ENCODE data around the gene LSS. TPM values are rescaled to one million over a fixed set of nuclear protein-coding genes. Genes with fewer than 3 reads are reported as not detected.
"Not testable (repeated sequence)": the region's sequence is repeated elsewhere in the genome, so short reads cannot be mapped to it uniquely, and the experiment has no call there.

LSS gene
- total and polyA plus RNA-seq, 7 donors = 17.4 to 78.6 (median 51.7) TPM

- Histone ChIP-seq H3K27me3 (no peaks in the 10 kb centered on the region), H3K4me1 (peaks cover 0 to 10% (median 6%) of the 10 kb centered on the region in 4 donors), H3K27ac (no peak overlapping the region), H3K9me3 (no peaks in the 10 kb centered on the region), H3K4me3 (no peak overlapping the region), H3K36me3 (no peaks in the 10 kb centered on the region)
- intact Hi-C loops (cut with DNase I) = loop anchor here (5.0 kb wide), 3 partner anchors 39 to 144 kb away; partner anchors contain the start of genes LSS, MCM3AP, SPATC1L and YBEY
- 79 to 85% methylated on average over 21 of the region's 21 CpGs for WGBS, 2 donors
- peak; percentile 59 for DNase-seq
- TF ChIP-seq EP300 (IDR thresholded peaks at IDR 0.05) (no peak), POLR2A (IDR thresholded peaks at IDR 0.05) (no peak), POLR2AphosphoS5 (IDR thresholded peaks at IDR 0.05) (no peak)
- TF ChIP-seq, protein P1, sequence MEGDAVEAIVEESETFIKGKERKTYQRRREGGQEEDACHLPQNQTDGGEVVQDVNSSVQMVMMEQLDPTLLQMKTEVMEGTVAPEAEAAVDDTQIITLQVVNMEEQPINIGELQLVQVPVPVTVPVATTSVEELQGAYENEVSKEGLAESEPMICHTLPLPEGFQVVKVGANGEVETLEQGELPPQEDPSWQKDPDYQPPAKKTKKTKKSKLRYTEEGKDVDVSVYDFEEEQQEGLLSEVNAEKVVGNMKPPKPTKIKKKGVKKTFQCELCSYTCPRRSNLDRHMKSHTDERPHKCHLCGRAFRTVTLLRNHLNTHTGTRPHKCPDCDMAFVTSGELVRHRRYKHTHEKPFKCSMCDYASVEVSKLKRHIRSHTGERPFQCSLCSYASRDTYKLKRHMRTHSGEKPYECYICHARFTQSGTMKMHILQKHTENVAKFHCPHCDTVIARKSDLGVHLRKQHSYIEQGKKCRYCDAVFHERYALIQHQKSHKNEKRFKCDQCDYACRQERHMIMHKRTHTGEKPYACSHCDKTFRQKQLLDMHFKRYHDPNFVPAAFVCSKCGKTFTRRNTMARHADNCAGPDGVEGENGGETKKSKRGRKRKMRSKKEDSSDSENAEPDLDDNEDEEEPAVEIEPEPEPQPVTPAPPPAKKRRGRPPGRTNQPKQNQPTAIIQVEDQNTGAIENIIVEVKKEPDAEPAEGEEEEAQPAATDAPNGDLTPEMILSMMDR (IDR thresholded peaks at IDR 0.05) = no peak
These were observed 85.7 kb downstream of the LSS start for GRCh38 chr21:46142582-46143473.

- Histone ChIP-seq H3K27me3 (no peaks in the 10 kb centered on the region), H3K4me3 (no peak overlapping the region), H3K4me1 (peaks cover 0 to 10% (median 6%) of the 10 kb centered on the region in 4 donors), H3K9me3 (no peaks in the 10 kb centered on the region), H3K27ac (no peak overlapping the region), H3K36me3 (no peaks in the 10 kb centered on the region)
- TF ChIP-seq, protein P1 (IDR thresholded peaks at IDR 0.05) = no peak
- TF ChIP-seq POLR2A (IDR thresholded peaks at IDR 0.05) (no peak), POLR2AphosphoS5 (IDR thresholded peaks at IDR 0.05) (no peak), EP300 (IDR thresholded peaks at IDR 0.05) (no peak)
- intact Hi-C loops (cut with DNase I) = loop anchor here (5.0 kb wide), 3 partner anchors 40 to 145 kb away; partner anchors contain the start of genes LSS, MCM3AP, SPATC1L and YBEY
- 86 to 93% methylated on average over 45 of the region's 45 CpGs for WGBS, 2 donors
- no peak for DNase-seq
These were observed 86.6 kb downstream of the LSS start for GRCh38 chr21:46141767-46142581.

DNA sequence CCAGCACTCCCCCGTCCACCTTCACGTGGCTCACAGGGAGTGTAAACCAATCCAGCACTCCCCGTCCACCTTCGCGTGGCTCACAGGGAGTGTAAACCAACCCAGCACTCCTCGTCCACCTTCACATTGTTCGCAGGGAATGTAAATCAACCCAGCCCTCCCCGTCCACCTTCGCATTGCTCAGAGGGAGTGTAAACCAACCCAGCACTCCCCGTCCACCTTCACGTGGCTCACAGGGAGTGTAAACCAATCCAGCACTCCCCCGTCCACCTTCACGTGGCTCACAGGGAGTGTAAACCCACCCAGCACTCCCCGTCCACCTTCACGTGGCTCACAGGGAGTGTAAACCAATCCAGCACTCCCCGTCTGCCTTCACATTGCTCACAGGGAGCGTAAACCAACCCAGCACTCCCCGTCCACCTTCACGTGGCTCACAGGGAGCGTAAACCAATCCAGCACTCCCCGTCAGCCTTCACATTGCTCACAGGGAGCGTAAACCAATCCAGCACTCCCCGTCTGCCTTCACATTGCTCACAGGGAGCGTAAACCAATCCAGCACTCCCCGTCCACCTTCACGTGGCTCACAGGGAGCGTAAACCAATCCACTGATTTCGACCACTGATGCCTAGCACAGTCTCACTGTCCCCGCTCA, 88.1 kb downstream of the LSS start:
- not testable (repeated sequence) for H3K36me3 ChIP-seq, H3K9me3 ChIP-seq, DNase-seq, H3K27me3 ChIP-seq, H3K4me3 ChIP-seq, H3K4me1 ChIP-seq, H3K27ac ChIP-seq
- 15 to 56% methylated on average over 29 of the region's 29 CpGs for WGBS, 2 donors
- intact Hi-C loops (cut with DNase I) = loop anchor here (5.0 kb wide), 3 partner anchors 42 to 147 kb away; partner anchors contain the start of genes LSS, MCM3AP, SPATC1L and YBEY

DNA sequence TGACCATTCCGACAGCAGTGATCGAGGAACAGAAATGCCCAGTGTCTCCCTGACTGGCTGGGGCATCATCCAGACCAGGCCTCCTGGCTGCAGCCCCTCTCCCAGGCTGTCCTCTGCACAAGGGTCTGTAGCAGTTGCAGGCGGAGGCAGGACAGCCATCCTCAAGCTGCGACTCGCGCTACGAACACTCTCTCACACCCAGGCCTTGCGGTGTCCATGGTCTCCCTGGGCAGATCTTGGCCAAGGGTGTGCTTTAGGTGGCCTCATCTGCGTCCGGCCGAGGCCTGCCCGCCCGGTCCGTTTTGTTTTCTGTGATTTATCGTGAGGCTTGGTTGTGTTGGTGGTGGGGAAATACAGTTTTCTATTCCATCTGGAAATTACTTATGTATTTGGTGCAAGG, 88.9 kb downstream of the LSS start:
- peaks cover 0 to 10% (median 6%) of the 10 kb centered on the region in 4 donors for H3K4me1 ChIP-seq
- WGBS, 2 donors = 89 to 91% methylated on average over 15 of the region's 15 CpGs
- no peak overlapping the region for H3K4me3 ChIP-seq
- no peak for DNase-seq
- TF ChIP-seq POLR2AphosphoS5 (IDR thresholded peaks at IDR 0.05) (no peak), POLR2A (IDR thresholded peaks at IDR 0.05) (no peak), EP300 (IDR thresholded peaks at IDR 0.05) (no peak)
- TF ChIP-seq, protein P1 (IDR thresholded peaks at IDR 0.05) = no peak
- no peak overlapping the region for H3K27ac ChIP-seq
- H3K27me3 ChIP-seq = no peaks in the 10 kb centered on the region
- H3K9me3 ChIP-seq = no peaks in the 10 kb centered on the region
- no peaks in the 10 kb centered on the region for H3K36me3 ChIP-seq
- intact Hi-C loops (cut with DNase I) = loop anchor here (5.0 kb wide), 3 partner anchors 43 to 148 kb away; partner anchors contain the start of genes LSS, MCM3AP, SPATC1L and YBEY
